Measurements from ENCODE around the gene UBXN2A. TPM values are rescaled to one million over a fixed set of nuclear protein-coding genes. Genes with fewer than 3 reads are reported as not detected.
A peak's percentile ranks its signal among the peaks of the same experiment; 100 is the strongest.

The UBXN2A gene
- total and polyA plus RNA-seq, 2 of the 8 experiments (the other 6 are each of a cell fraction or from before 2014, with no cell fraction given): 3.6 to 20.4 TPM

GRCh38 chr2:24009367-24009679, 69.1 kb downstream of the UBXN2A start:
- peaks cover 0 to 13% (median 6%) of the 10 kb centered on the region in 4 experiments; a peak in 3 of 7 replicates for H3K27me3 ChIP-seq (replicated peaks in 1 of 4; ENCODE audit: control insufficient read depth in 3 of 4, extremely low read depth in 1 of 4, insufficient read depth in 3 of 4, low read length in 3 of 4)
- no peaks in the 10 kb centered on the region for H4K20me1 ChIP-seq (replicated peaks in 1 of 2; ENCODE audit: control insufficient read depth in 1 of 2, insufficient read depth in 2 of 2, low read length in 2 of 2)
- no peaks in the 10 kb centered on the region for H3K9me3 ChIP-seq (ENCODE audit: insufficient read depth in 2 of 2, low read depth in 1 of 2, low read length in 1 of 2)
- H2BK15ac ChIP-seq (ENCODE audit: low read length): 0 out of 2 replicates have a peak overlapping the region, but pooled peaks have one; percentile 36
- DNase-seq (ENCODE audit: low read depth in 1 of 2, low spot score in 2 of 2) (no peak), FAIRE-seq (no peak)
- no peak overlapping the region for H2AK5ac ChIP-seq (ENCODE audit: low read depth, low read length)
- H3K4me2 ChIP-seq (ENCODE audit: insufficient read depth in 1 of 2, low read depth in 2 of 2, low read length in 2 of 2): peak overlapping the region; percentile 62 to 90
- peaks cover 0 to 15% (median 11%) of the 10 kb centered on the region in 4 experiments; a peak in 6 of 7 replicates for H3K4me1 ChIP-seq (replicated peaks in 1 of 4; ENCODE audit: control insufficient read depth in 3 of 4, insufficient read depth in 4 of 4, low read length in 3 of 4)
- no peak overlapping the region for H4K91ac ChIP-seq (replicated peaks; ENCODE audit: insufficient read length, low read length)
- no peak overlapping the region for H3K56ac ChIP-seq (replicated peaks; ENCODE audit: insufficient read length, low read depth, low read length)
- H3K36me3 ChIP-seq (ENCODE audit: control insufficient read depth in 2 of 4, insufficient read depth in 4 of 4, low read length in 3 of 4): no peaks in the 10 kb centered on the region
- POLR2A ChIA-PET (ENCODE audit: partially characterized antibody): interaction anchor here (0.6 to 3.6 kb wide), 11 partner anchors 10 to 308 kb away, joined by 3 to 20 read pairs (median 5); partner anchors contain the start of genes ATAD2B and SF3B6
- H3K4ac ChIP-seq (replicated peaks; ENCODE audit: insufficient read length, low read depth, low read length): no peak overlapping the region
- H3K9ac ChIP-seq (replicated peaks in 1 of 4; ENCODE audit: extremely low read depth in 1 of 4, low read depth in 3 of 4, low read length in 3 of 4): no peak overlapping the region
- H3K79me1 ChIP-seq (ENCODE audit: low read depth, low read length): no peaks in the 10 kb centered on the region
- no peak overlapping the region for H2BK120ac ChIP-seq (replicated peaks; ENCODE audit: low read depth, low read length)
- H2BK5ac ChIP-seq (ENCODE audit: low read depth, low read length): no peak overlapping the region
- peak overlapping the region; percentile 30 to 64 (median 44); a peak in 6 of 8 replicates for H3K4me3 ChIP-seq (ENCODE audit: extremely low read depth in 1 of 4, insufficient read depth in 2 of 4, low read depth in 3 of 4, low read length in 4 of 4)
- H3K79me2 ChIP-seq (ENCODE audit: control insufficient read depth in 1 of 2, insufficient read depth in 2 of 2, low read length in 2 of 2): no peaks in the 10 kb centered on the region
- H3K23ac ChIP-seq (ENCODE audit: insufficient read length): no peak overlapping the region
- no peak overlapping the region for H3K27ac ChIP-seq (ENCODE audit: low read depth, low read length)
- no peak overlapping the region for H4K8ac ChIP-seq (ENCODE audit: extremely low read depth, insufficient read depth, low read length)
- no peak overlapping the region for H4K5ac ChIP-seq (ENCODE audit: insufficient read length, low read depth, low read length)
- no peak overlapping the region for H2BK12ac ChIP-seq (ENCODE audit: low read depth, low read length)
- H3K14ac ChIP-seq (ENCODE audit: insufficient read length): no peak overlapping the region
- peaks cover 4% of the 10 kb centered on the region; the same call in 1 of the 2 replicates for H3K23me2 ChIP-seq (ENCODE audit: low read depth, low read length)
- WGBS, 2 experiments (ENCODE audit: extremely low coverage in 1 of 2, insufficient coverage in 1 of 2, insufficient read length in 1 of 2, insufficient replicate concordance in 2 of 2, low coverage in 1 of 2, low lambda C conversion rate in 2 of 2, missing lambda C conversion rate in 1 of 2): 75% methylated on average over 9 of the region's 9 CpGs; no CpG with 5 or more reads in 1 of the 2 experiments
- TF ChIP-seq CBX8 (IDR thresholded peaks at IDR 0.05; ENCODE audit: borderline replicate concordance, low read depth, low read length) (no peak), MAX (IDR thresholded peaks at IDR 0.05) (peak; percentile 38; the same call in 1 of the 2 replicates), ATF3 (IDR thresholded peaks at IDR 0.05; ENCODE audit: insufficient read depth, low read depth, low read length) (no peak), CTBP2 (IDR thresholded peaks at IDR 0.05; ENCODE audit: borderline replicate concordance, insufficient read depth, insufficient read length, low read length) (no peak)
- peak overlapping the region; percentile 52; the same call in 1 of the 2 replicates for H2AFZ ChIP-seq (ENCODE audit: low read length)
- CTCF ChIA-PET (ENCODE audit: partially characterized antibody): interaction anchor here (0.8 to 1.9 kb wide), 7 partner anchors 11 to 83 kb away, joined by 3 to 8 read pairs (median 4); partner anchors contain the start of gene ATAD2B
- H3K18ac ChIP-seq (ENCODE audit: extremely low read depth, low read length): 0 out of 2 replicates have a peak overlapping the region, but pooled peaks have one; percentile 32
- H2BK20ac ChIP-seq (ENCODE audit: low read length): no peak overlapping the region

Data from H1 (cell line).